HG03520 (cell line): ENCODE measurements around the gene MALAT1.
"Not testable (repeated sequence)": the region's sequence is repeated elsewhere in the genome, so short reads cannot be mapped to it uniquely, and the experiment has no call there.

Source experiments
- ATAC-seq: cut with Tn5 transposase; IDR thresholded peaks from one replicate; pipeline ENCODE4 v1.9.1; 2021; ENCODE audit warnings: mild to moderate bottlenecking, moderate library complexity; ENCODE audit not compliant: unreplicated experiment

MALAT1 gene

DNA sequence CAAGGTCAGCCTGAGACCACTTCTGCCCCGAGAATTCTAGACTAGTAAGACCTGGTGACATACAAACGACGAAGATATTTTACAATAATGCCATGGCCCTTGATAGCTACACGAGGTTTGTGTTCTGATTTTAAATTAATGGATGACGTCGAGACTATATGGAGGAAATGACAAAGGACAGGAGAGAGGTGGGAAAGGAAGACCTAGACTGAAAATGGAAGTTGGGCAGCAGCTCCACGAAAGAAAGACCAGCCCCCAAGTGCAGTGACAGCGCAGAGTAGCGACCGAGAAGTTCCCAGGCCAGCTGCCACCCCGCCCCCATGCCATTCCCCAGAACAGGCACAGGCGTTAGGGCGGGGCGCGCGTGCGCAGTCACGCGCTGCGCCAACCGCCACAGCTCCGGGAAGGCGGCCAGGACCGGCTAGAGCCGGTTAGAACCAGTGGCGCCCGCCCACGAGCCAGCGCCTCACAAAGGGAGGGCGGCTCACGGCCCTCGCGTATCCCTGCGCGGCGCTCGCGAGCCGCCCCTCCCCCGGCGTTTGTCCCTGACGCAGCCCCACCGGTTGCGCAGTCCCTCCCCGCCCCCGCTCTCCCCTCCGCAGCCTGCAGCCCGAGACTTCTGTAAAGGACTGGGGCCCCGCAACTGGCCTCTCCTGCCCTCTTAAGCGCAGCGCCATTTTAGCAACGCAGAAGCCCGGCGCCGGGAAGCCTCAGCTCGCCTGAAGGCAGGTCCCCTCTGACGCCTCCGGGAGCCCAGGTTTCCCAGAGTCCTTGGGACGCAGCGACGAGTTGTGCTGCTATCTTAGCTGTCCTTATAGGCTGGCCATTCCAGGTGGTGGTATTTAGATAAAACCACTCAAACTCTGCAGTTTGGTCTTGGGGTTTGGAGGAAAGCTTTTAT is 1.5 kb upstream of the MALAT1 start:
- peak; percentile 55 for ATAC-seq

DNA sequence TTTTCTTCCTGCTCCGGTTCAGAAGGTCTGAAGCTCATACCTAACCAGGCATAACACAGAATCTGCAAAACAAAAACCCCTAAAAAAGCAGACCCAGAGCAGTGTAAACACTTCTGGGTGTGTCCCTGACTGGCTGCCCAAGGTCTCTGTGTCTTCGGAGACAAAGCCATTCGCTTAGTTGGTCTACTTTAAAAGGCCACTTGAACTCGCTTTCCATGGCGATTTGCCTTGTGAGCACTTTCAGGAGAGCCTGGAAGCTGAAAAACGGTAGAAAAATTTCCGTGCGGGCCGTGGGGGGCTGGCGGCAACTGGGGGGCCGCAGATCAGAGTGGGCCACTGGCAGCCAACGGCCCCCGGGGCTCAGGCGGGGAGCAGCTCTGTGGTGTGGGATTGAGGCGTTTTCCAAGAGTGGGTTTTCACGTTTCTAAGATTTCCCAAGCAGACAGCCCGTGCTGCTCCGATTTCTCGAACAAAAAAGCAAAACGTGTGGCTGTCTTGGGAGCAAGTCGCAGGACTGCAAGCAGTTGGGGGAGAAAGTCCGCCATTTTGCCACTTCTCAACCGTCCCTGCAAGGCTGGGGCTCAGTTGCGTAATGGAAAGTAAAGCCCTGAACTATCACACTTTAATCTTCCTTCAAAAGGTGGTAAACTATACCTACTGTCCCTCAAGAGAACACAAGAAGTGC is 661 bp upstream of the MALAT1 start:
- no peak for ATAC-seq

DNA sequence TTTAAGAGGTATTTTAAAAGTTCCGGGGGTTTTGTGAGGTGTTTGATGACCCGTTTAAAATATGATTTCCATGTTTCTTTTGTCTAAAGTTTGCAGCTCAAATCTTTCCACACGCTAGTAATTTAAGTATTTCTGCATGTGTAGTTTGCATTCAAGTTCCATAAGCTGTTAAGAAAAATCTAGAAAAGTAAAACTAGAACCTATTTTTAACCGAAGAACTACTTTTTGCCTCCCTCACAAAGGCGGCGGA is 193 bp upstream of the MALAT1 start:
- no peak for ATAC-seq

DNA sequence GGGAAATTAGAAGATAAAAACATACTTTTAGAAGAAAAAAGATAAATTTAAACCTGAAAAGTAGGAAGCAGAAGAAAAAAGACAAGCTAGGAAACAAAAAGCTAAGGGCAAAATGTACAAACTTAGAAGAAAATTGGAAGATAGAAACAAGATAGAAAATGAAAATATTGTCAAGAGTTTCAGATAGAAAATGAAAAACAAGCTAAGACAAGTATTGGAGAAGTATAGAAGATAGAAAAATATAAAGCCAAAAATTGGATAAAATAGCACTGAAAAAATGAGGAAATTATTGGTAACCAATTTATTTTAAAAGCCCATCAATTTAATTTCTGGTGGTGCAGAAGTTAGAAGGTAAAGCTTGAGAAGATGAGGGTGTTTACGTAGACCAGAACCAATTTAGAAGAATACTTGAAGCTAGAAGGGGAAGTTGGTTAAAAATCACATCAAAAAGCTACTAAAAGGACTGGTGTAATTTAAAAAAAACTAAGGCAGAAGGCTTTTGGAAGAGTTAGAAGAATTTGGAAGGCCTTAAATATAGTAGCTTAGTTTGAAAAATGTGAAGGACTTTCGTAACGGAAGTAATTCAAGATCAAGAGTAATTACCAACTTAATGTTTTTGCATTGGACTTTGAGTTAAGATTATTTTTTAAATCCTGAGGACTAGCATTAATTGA is 1.0 kb downstream of the MALAT1 start:
- ATAC-seq = no peak

DNA sequence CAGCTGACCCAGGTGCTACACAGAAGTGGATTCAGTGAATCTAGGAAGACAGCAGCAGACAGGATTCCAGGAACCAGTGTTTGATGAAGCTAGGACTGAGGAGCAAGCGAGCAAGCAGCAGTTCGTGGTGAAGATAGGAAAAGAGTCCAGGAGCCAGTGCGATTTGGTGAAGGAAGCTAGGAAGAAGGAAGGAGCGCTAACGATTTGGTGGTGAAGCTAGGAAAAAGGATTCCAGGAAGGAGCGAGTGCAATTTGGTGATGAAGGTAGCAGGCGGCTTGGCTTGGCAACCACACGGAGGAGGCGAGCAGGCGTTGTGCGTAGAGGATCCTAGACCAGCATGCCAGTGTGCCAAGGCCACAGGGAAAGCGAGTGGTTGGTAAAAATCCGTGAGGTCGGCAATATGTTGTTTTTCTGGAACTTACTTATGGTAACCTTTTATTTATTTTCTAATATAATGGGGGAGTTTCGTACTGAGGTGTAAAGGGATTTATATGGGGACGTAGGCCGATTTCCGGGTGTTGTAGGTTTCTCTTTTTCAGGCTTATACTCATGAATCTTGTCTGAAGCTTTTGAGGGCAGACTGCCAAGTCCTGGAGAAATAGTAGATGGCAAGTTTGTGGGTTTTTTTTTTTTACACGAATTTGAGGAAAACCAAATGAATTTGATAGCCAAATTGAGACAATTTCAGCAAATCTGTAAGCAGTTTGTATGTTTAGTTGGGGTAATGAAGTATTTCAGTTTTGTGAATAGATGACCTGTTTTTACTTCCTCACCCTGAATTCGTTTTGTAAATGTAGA is 1.7 kb downstream of the MALAT1 start:
- ATAC-seq = no peak

DNA sequence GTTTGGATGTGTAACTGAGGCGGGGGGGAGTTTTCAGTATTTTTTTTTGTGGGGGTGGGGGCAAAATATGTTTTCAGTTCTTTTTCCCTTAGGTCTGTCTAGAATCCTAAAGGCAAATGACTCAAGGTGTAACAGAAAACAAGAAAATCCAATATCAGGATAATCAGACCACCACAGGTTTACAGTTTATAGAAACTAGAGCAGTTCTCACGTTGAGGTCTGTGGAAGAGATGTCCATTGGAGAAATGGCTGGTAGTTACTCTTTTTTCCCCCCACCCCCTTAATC is 2.3 kb downstream of the MALAT1 start:
- ATAC-seq = no peak

DNA sequence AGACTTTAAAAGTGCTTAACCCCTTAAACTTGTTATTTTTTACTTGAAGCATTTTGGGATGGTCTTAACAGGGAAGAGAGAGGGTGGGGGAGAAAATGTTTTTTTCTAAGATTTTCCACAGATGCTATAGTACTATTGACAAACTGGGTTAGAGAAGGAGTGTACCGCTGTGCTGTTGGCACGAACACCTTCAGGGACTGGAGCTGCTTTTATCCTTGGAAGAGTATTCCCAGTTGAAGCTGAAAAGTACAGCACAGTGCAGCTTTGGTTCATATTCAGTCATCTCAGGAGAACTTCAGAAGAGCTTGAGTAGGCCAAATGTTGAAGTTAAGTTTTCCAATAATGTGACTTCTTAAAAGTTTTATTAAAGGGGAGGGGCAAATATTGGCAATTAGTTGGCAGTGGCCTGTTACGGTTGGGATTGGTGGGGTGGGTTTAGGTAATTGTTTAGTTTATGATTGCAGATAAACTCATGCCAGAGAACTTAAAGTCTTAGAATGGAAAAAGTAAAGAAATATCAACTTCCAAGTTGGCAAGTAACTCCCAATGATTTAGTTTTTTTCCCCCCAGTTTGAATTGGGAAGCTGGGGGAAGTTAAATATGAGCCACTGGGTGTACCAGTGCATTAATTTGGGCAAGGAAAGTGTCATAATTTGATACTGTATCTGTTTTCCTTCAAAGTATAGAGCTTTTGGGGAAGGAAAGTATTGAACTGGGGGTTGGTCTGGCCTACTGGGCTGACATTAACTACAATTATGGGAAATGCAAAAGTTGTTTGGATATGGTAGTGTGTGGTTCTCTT is 2.8 kb downstream of the MALAT1 start:
- no peak for ATAC-seq

DNA sequence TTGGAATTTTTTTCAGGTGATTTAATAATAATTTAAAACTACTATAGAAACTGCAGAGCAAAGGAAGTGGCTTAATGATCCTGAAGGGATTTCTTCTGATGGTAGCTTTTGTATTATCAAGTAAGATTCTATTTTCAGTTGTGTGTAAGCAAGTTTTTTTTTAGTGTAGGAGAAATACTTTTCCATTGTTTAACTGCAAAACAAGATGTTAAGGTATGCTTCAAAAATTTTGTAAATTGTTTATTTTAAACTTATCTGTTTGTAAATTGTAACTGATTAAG is 3.4 kb downstream of the MALAT1 start:
- no peak for ATAC-seq

DNA sequence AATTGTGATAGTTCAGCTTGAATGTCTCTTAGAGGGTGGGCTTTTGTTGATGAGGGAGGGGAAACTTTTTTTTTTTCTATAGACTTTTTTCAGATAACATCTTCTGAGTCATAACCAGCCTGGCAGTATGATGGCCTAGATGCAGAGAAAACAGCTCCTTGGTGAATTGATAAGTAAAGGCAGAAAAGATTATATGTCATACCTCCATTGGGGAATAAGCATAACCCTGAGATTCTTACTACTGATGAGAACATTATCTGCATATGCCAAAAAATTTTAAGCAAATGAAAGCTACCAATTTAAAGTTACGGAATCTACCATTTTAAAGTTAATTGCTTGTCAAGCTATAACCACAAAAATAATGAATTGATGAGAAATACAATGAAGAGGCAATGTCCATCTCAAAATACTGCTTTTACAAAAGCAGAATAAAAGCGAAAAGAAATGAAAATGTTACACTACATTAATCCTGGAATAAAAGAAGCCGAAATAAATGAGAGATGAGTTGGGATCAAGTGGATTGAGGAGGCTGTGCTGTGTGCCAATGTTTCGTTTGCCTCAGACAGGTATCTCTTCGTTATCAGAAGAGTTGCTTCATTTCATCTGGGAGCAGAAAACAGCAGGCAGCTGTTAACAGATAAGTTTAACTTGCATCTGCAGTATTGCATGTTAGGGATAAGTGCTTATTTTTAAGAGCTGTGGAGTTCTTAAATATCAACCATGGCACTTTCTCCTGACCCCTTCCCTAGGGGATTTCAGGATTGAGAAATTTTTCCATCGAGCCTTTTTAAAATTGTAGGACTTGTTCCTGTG is 3.9 kb downstream of the MALAT1 start:
- no peak for ATAC-seq

DNA sequence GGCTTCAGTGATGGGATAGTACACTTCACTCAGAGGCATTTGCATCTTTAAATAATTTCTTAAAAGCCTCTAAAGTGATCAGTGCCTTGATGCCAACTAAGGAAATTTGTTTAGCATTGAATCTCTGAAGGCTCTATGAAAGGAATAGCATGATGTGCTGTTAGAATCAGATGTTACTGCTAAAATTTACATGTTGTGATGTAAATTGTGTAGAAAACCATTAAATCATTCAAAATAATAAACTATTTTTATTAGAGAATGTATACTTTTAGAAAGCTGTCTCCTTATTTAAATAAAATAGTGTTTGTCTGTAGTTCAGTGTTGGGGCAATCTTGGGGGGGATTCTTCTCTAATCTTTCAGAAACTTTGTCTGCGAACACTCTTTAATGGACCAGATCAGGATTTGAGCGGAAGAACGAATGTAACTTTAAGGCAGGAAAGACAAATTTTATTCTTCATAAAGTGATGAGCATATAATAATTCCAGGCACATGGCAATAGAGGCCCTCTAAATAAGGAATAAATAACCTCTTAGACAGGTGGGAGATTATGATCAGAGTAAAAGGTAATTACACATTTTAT is 4.6 kb downstream of the MALAT1 start:
- ATAC-seq = no peak

DNA sequence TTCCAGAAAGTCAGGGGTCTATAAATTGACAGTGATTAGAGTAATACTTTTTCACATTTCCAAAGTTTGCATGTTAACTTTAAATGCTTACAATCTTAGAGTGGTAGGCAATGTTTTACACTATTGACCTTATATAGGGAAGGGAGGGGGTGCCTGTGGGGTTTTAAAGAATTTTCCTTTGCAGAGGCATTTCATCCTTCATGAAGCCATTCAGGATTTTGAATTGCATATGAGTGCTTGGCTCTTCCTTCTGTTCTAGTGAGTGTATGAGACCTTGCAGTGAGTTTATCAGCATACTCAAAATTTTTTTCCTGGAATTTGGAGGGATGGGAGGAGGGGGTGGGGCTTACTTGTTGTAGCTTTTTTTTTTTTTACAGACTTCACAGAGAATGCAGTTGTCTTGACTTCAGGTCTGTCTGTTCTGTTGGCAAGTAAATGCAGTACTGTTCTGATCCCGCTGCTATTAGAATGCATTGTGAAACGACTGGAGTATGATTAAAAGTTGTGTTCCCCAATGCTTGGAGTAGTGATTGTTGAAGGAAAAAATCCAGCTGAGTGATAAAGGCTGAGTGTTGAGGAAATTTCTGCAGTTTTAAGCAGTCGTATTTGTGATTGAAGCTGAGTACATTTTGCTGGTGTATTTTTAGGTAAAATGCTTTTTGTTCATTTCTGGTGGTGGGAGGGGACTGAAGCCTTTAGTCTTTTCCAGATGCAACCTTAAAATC is 5.3 kb downstream of the MALAT1 start:
- ATAC-seq = no peak

DNA sequence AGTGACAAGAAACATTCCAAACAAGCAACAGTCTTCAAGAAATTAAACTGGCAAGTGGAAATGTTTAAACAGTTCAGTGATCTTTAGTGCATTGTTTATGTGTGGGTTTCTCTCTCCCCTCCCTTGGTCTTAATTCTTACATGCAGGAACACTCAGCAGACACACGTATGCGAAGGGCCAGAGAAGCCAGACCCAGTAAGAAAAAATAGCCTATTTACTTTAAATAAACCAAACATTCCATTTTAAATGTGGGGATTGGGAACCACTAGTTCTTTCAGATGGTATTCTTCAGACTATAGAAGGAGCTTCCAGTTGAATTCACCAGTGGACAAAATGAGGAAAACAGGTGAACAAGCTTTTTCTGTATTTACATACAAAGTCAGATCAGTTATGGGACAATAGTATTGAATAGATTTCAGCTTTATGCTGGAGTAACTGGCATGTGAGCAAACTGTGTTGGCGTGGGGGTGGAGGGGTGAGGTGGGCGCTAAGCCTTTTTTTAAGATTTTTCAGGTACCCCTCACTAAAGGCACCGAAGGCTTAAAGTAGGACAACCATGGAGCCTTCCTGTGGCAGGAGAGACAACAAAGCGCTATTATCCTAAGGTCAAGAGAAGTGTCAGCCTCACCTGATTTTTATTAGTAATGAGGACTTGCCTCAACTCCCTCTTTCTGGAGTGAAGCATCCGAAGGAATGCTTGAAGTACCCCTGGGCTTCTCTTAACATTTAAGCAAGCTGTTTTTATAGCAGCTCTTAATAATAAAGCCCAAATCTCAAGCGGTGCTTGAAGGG is 6.0 kb downstream of the MALAT1 start:
- ATAC-seq = no peak

DNA sequence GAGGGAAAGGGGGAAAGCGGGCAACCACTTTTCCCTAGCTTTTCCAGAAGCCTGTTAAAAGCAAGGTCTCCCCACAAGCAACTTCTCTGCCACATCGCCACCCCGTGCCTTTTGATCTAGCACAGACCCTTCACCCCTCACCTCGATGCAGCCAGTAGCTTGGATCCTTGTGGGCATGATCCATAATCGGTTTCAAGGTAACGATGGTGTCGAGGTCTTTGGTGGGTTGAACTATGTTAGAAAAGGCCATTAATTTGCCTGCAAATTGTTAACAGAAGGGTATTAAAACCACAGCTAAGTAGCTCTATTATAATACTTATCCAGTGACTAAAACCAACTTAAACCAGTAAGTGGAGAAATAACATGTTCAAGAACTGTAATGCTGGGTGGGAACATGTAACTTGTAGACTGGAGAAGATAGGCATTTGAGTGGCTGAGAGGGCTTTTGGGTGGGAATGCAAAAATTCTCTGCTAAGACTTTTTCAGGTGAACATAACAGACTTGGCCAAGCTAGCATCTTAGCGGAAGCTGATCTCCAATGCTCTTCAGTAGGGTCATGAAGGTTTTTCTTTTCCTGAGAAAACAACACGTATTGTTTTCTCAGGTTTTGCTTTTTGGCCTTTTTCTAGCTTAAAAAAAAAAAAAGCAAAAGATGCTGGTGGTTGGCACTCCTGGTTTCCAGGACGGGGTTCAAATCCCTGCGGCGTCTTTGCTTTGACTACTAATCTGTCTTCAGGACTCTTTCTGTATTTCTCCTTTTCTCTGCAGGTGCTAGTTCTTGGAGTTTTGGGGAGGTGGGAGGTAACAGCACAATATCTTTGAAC is 6.8 kb downstream of the MALAT1 start:
- ATAC-seq = no peak

DNA sequence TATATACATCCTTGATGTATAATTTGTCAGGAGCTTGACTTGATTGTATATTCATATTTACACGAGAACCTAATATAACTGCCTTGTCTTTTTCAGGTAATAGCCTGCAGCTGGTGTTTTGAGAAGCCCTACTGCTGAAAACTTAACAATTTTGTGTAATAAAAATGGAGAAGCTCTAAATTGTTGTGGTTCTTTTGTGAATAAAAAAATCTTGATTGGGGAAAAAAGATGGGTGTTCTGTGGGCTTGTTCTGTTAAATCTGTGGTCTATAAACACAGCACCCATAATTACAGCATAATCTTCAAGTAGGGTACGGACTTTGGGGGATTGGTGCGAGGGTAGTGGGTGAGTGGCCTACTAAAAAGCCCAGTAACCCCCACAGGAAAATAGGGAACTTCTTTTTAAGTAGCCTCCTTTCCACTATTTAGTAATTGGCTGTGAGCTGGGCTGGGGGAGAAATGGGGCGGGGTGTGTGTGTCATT is 7.5 kb downstream of the MALAT1 start:
- no peak for ATAC-seq

DNA sequence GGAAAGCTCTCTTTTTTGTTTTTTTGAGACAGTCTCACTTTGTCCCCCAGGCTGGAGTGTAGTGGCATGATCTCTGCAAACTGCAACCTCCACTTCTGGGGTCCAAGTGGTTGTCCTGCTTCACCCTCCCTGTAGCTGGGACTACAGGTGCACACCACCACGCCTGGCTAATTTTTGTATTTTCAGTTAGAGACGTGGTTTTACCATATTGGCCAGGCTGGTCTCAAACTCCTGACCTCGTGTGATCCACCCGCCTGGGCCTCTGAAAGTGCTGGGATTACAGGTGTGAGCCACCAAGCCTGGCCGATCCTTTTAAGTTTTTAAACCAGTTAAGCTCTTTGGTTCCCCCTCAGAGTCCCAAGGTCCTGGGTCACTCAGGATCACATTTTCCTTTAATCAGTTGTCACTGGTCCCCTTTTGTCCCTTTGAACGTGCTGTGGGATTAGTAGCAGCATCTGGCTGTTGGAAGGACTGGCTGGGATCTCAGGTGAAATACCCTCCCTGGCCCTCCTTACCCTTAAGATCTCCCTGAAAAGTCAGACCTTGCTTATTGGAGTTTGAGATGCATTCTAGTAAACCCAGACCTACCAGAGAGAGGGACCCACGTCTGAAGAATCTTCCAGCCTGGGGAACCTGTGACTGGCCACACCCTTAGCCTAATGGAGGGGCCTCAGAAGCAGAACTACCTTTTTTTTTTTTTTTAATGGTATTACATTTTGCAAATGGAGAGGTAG is 8.1 kb downstream of the MALAT1 start:
- ATAC-seq = no peak

DNA sequence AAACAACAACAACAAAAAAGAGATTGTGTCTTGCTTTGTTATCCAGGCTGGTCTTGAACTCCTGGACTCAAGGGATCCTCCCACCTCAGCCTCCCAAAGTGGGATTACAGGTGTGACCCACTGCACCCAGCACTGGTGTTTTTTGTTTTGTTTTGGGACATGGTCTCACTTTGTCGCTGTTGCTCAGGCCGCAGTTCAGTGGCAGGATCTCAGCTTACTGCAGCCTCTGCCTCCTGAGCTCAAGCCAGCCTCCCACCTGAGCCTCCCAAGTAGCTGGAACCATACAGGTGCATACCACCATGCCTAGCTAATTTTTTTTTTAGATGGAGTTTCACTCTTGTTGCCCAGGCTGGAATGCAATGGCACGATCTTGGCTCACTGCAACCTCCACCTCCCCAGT is 13.5 kb downstream of the MALAT1 start:
- ATAC-seq = not testable (repeated sequence)
